Ammon's horn (tissue), 1 donor: ENCODE data around the gene GAMT.

Experiments
- DNase-seq: peaks from one replicate; pipeline ENCODE4 v3.0.0-alpha.2; 2016; ENCODE audit warnings: low spot score

GAMT gene

GRCh38 chr19:1364070-1364704, 37.2 kb downstream of the GAMT start:
- DNase-seq = no peak

DNA sequence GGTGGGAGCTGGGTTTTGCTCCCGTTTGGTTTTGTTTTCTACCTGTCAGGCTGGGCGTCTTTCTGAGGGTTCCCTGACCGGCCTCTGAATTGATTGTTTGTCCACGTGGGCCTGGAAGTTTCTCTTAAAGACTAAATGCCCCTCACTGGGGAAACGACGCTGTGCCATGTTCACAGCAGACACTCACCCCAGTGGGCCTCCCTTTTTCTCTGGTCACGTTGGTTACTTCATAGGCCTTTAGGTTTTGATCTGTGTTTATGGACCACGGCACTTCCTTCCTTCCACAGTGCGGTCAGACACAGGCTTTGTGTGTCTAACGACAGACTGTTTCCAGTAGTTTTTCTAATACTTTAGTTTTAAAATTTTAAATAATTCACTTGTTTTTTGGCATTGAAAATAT, 37.7 kb downstream of the GAMT start:
- DNase-seq = no peak

GRCh38 chr19:1362387-1363257, 38.7 kb downstream of the GAMT start:
- no peak for DNase-seq

GRCh38 chr19:1361601-1362386, 39.5 kb downstream of the GAMT start:
- no peak for DNase-seq

GRCh38 chr19:1360818-1361461, 40.4 kb downstream of the GAMT start:
- peak; percentile 81 for DNase-seq

DNA sequence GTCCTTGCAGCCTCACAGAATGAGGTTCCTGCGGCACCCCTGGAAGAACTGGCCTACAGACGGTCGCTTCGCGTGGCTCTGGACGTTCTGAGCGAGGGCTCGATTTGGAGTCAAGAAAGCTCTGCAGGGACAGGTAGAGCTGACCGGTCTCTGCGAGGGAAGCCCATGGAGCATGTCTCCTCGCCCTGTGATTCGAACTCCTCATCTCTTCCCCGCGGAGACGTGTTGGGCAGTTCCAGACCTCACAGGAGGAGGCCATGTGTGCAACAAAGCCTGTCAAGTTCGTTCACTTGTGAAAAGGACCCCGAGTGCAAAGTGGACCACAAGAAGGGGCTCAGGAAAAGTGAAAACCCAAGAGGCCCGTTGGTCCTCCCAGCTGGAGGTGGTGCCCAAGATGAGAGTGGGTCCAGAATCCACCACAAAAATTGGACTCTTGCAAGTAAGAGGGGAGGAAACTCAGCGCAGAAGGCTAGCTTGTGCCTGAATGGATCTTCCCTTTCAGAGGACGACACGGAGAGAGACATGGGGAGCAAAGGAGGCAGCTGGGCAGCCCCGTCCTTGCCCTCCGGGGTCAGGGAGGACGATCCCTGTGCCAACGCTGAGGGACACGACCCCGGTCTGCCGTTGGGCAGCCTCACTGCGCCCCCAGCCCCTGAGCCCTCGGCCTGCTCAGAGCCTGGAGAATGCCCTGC, 41.1 kb downstream of the GAMT start:
- DNase-seq = no peak

DNA sequence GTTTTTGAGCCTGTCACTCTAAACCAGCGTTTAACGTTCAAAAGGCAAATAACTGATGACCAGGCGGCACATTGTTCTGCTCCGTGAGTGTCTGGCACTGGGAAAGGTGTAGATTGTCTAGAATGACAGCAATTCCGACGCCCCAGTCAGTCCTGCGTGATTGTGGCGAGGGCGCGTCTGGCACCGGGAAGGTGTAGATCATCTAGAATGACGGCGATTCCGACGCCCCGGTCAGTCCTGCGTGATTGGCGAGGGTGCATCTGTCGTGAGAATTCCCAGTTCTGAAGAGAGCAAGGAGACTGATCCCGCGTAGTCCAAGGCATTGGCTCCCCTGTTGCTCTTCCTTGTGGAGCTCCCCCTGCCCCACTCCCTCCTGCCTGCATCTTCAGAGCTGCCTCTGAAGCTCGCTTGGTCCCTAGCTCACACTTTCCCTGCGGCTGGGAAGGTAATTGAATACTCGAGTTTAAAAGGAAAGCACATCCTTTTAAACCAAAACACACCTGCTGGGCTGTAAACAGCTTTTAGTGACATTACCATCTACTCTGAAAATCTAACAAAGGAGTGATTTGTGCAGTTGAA, 43.7 kb downstream of the GAMT start:
- no peak for DNase-seq

DNA sequence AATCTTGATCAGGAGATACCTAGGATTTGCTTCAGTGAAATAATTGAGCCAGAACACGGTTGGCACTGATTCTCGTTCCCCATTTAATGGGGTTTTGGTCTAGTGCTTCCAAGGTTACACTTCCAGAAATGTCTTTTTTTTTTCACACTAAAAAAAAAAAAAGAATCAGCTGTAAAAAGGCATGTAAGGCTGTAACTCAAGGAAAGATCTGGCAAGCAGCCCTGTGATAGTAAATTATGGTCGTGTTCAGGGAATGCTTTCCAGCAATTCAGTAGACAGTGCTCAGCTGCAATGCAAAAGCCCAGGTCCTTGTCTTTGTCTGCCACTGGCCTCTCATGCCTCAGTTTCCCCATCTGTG, 44.9 kb downstream of the GAMT start:
- no peak for DNase-seq

DNA sequence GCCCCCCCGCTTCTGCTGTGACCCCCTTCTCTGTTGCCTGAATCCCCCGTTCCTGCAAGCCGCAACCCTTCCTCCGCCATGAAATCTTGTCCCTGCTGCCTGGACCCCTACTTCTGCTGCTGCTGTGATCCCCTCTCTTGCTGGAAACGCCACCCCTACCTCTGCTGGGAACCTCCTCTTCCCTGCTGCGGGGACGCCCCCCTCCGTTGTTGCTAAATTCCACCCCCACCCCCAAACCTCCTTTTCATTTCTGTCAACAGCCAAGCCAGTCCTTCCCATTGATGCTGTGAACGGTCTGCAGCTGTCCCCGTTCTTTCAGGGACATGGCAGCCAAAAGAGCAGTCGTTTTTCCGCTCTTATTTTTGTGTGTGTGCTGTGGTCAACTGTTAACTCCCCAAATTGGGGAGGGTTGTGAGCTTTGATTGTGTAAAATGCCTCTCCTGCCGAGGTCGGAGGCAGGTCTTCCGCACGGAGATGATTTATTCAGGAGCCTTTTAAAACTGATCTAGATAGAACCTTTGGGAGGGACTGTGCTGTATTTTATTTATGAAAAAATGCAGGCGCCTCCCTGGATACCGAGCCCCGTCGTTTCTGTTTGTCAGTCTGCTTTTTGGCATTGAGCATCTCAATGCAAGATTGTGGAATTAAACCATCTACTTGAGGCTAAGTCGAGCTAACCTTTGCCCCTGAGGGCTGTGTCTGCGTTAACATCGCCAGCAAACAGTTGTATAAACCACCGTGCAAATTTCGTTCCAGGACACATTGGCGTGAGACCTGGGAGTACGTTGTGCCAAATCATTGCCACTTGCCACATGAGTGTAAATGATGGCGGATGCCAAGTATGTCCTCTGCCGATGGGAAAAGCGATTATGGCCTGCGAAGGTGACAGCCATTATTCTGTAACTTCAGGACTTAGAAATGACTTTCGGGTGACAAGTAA, 45.5 kb downstream of the GAMT start:
- peak; percentile 78 for DNase-seq

GRCh38 chr19:1354970-1355567, 46.3 kb downstream of the GAMT start:
- no peak for DNase-seq

GRCh38 chr19:1353144-1353543, 48.2 kb downstream of the GAMT start:
- no peak for DNase-seq

- no peak for DNase-seq
Observed at GRCh38 chr19:1351381-1351851, 49.9 kb downstream of the GAMT start.

DNA sequence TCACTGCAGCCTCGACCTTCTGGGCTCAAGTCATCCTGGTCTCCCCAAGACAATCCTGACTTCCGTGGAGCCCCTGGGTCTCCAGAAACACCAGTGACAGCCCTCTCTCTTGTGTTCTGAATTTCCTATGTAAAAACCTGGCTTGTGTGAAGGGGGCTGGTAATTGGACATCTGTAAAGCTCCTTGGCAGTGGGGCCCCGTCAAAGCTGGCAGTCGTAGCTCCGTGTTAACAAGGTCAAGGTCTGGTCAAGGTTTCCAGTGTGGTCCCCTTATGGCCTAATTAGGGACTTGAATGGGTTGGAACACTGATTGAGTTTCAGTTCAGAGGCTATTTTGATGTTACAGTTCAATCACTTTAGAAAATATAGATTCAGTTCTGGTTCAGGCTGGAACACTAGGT, 50.5 kb downstream of the GAMT start:
- DNase-seq = no peak

DNA sequence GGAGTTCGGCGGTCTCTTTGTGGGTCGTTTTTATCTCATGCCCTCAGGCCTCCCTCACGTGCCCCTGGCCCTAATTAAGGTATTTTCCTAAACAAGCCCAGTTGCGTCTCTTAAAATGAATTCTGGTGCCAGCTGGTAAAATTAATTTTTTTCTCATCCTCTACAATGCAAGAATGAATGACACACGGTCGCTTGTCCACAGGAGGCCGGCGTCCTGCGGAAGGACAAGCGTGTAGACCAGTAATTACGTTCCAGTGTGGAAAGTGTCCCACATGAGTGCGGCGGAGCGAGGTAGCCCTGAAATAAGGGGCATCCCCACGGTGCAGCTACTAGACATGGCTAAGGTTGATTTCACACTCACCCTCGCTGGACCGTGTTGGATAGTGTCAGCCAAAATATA, 52.1 kb downstream of the GAMT start:
- DNase-seq = no peak
